Suprapubic skin (tissue), 4 donors: ENCODE results near the gene PARVG. TPM values are rescaled to one million over a fixed set of nuclear protein-coding genes. Genes with fewer than 3 reads are reported as not detected.

ENCODE experiments used
- DNase-seq, 2 donors: peaks; one replicate each; pipeline ENCODE4 v3.0.0-alpha.2; 2019; ENCODE audit warnings: low spot score in 2 of 2
- H3K27ac ChIP-seq: fragments of 200-600 bp; sonication (generic); one replicate; pipeline ENCODE4 v1.5.1; 2019
- H3K27me3 ChIP-seq: fragments of 200-600 bp; sonication (generic); one replicate; pipeline ENCODE4 v1.5.1; 2019
- H3K36me3 ChIP-seq: fragments of 200-600 bp; sonication (generic); one replicate; pipeline ENCODE4 v1.5.1; 2019
- H3K4me1 ChIP-seq: fragments of 200-600 bp; sonication (generic); one replicate; pipeline ENCODE4 v1.5.1; 2019
- H3K4me3 ChIP-seq: fragments of 200-600 bp; sonication (generic); one replicate; pipeline ENCODE4 v1.5.1; 2019; ENCODE audit warnings: mild to moderate bottlenecking
- H3K9me3 ChIP-seq: fragments of 200-600 bp; sonication (generic); one replicate; pipeline ENCODE4 v1.5.1; 2019
- CTCF ChIP-seq, 2 donors: fragments of 200-600 bp in 1 of 2; fragments of 450-650 bp in 1 of 2; sonication (generic) in 1 of 2; IDR thresholded peaks; one replicate each; pipeline ENCODE4 v1.5.1; 2016 to 2019; ENCODE audit warnings: antibody characterized with exemption in 2 of 2, mild to moderate bottlenecking in 1 of 2, moderate library complexity in 1 of 2
- EP300 ChIP-seq: sonication (generic); formaldehyde crosslinking; IDR thresholded peaks from one replicate; pipeline ENCODE4 v1.6.1; 2017; ENCODE audit warnings: antibody characterized with exemption
- POLR2A ChIP-seq, 2 donors: fragments of 450-650 bp; IDR thresholded peaks; one replicate each; pipeline ENCODE4 v1.6.1; 2017; ENCODE audit warnings: antibody characterized with exemption in 2 of 2, mild to moderate bottlenecking in 2 of 2, moderate library complexity in 2 of 2
- POLR2AphosphoS5 ChIP-seq, 3 donors: sonication (generic); formaldehyde crosslinking; IDR thresholded peaks; one replicate each; pipeline ENCODE4 v1.6.1; 2017; ENCODE audit warnings: antibody characterized with exemption in 3 of 3
- WGBS: methylation state at CpG from one replicate; pipeline ENCODE4 v1.1.5; 2018; 5-methylcytosine and 5-hydroxymethylcytosine counted together
- total RNA-seq, 4 donors: library from RNA; depleted of rRNA; stranded (reverse); fragments of >200 nt; gene quantifications; one replicate each; pipeline ENCODE4 v1.1.0, GENCODE V29; 2016

Gene PARVG
- total RNA-seq, 4 donors from 2014 or later, result 1.6 to 17.1 (median 3.2) TPM

- TF ChIP-seq POLR2A (IDR thresholded peaks at IDR 0.05), result no peak
- no peak for TF ChIP-seq CTCF (IDR thresholded peaks at IDR 0.05)
- no peak for TF ChIP-seq POLR2AphosphoS5 (IDR thresholded peaks at IDR 0.05)
- TF ChIP-seq EP300, result no peak
- no peaks in the 10 kb centered on the region for H3K4me1 ChIP-seq
- H3K27me3 ChIP-seq, result peaks cover 21% of the 10 kb centered on the region
- H3K27ac ChIP-seq, result no peak overlapping the region
- DNase-seq, result peak in 1 of 2 donors; percentile 49
- H3K4me3 ChIP-seq, result no peak overlapping the region
- 83% methylated on average over 5 of the region's 5 CpGs for WGBS
- H3K9me3 ChIP-seq, result no peaks in the 10 kb centered on the region
- H3K36me3 ChIP-seq, result no peaks in the 10 kb centered on the region
Measured at GRCh38 chr22:44247346-44247745, 66.6 kb downstream of the PARVG start.

GRCh38 chr22:44247923-44248892 lies 67.5 kb downstream of the PARVG start:
- H3K9me3 ChIP-seq, result no peaks in the 10 kb centered on the region
- H3K27ac ChIP-seq, result no peak overlapping the region
- no peaks in the 10 kb centered on the region for H3K4me1 ChIP-seq
- DNase-seq, result peak in 1 of 2 donors; percentile 70
- 94% methylated on average over 15 of the region's 25 CpGs for WGBS
- TF ChIP-seq POLR2AphosphoS5 (IDR thresholded peaks at IDR 0.05) (no peak), EP300 (no peak)
- no peaks in the 10 kb centered on the region for H3K36me3 ChIP-seq
- H3K27me3 ChIP-seq, result peaks cover 16% of the 10 kb centered on the region
- no peak overlapping the region for H3K4me3 ChIP-seq

GRCh38 chr22:44248926-44249325 lies 68.2 kb downstream of the PARVG start:
- no peak for DNase-seq
- Histone ChIP-seq H3K9me3 (no peaks in the 10 kb centered on the region), H3K4me3 (no peak overlapping the region), H3K27me3 (peaks cover 10% of the 10 kb centered on the region), H3K4me1 (no peaks in the 10 kb centered on the region), H3K36me3 (no peaks in the 10 kb centered on the region), H3K27ac (no peak overlapping the region)
- TF ChIP-seq EP300 (no peak), POLR2AphosphoS5 (IDR thresholded peaks at IDR 0.05) (no peak), CTCF (IDR thresholded peaks at IDR 0.05) (no peak), POLR2A (IDR thresholded peaks at IDR 0.05) (no peak)
- 95% methylated on average over 6 of the region's 10 CpGs for WGBS

- TF ChIP-seq CTCF (IDR thresholded peaks at IDR 0.05) (no peak), EP300 (no peak), POLR2A (IDR thresholded peaks at IDR 0.05) (no peak), POLR2AphosphoS5 (IDR thresholded peaks at IDR 0.05) (no peak)
- H3K9me3 ChIP-seq, result no peaks in the 10 kb centered on the region
- peaks cover 3% of the 10 kb centered on the region for H3K27me3 ChIP-seq
- no peak overlapping the region for H3K4me3 ChIP-seq
- no peaks in the 10 kb centered on the region for H3K4me1 ChIP-seq
- DNase-seq, result peak in 1 of 2 donors; percentile 41
- no peaks in the 10 kb centered on the region for H3K36me3 ChIP-seq
- H3K27ac ChIP-seq, result no peak overlapping the region
- WGBS, result 78% methylated on average over 12 of the region's 12 CpGs
Measured at GRCh38 chr22:44249376-44250147, 68.8 kb downstream of the PARVG start.

GRCh38 chr22:44254811-44255210 lies 74.1 kb downstream of the PARVG start:
- no peaks in the 10 kb centered on the region for H3K4me1 ChIP-seq
- H3K9me3 ChIP-seq, result no peaks in the 10 kb centered on the region
- no peak overlapping the region for H3K27ac ChIP-seq
- 98% methylated on average over 2 of the region's 2 CpGs for WGBS
- no peaks in the 10 kb centered on the region for H3K36me3 ChIP-seq
- peak; percentile 24 to 38 for DNase-seq
- peaks cover 23% of the 10 kb centered on the region for H3K27me3 ChIP-seq
- no peak for TF ChIP-seq POLR2A (IDR thresholded peaks at IDR 0.05)
- H3K4me3 ChIP-seq, result no peak overlapping the region

GRCh38 chr22:44256085-44256484 lies 75.4 kb downstream of the PARVG start:
- Histone ChIP-seq H3K4me1 (no peaks in the 10 kb centered on the region), H3K9me3 (no peaks in the 10 kb centered on the region), H3K27ac (no peak overlapping the region), H3K36me3 (no peaks in the 10 kb centered on the region), H3K4me3 (no peak overlapping the region), H3K27me3 (peaks cover 23% of the 10 kb centered on the region)
- peak; percentile 26 to 58 for DNase-seq
- 78% methylated on average over 6 of the region's 6 CpGs for WGBS
- TF ChIP-seq POLR2A (IDR thresholded peaks at IDR 0.05) (no peak), EP300 (no peak), POLR2AphosphoS5 (IDR thresholded peaks at IDR 0.05) (no peak), CTCF (IDR thresholded peaks at IDR 0.05) (no peak)
